Astrocyte of the cerebellum (primary cell): ENCODE data around the gene CERS3.

Experiments
- DNase-seq: peaks from one replicate; pipeline ENCODE4 v3.0.0-alpha.2; 2011; ENCODE audit warnings: low read depth
- H3K4me3 ChIP-seq: 2 replicates; pipeline ENCODE4 v1.5.1; 2011; ENCODE audit warnings: mild to moderate bottlenecking, low read depth, low read length, moderate library complexity
- in situ Hi-C: cut with HindIII; loops from 2 replicates; pipeline ENCODE4 v1.10.0; 2017; ENCODE audit warnings: low sequenced_read_pairs
- TF ChIP-seq, protein P1 (sequence below): IDR thresholded peaks from 2 replicates; pipeline ENCODE4 v1.5.1; 2012; ENCODE audit warnings: low read length, low read depth, moderate library complexity, mild to moderate bottlenecking; ENCODE audit errors: missing control alignments

CERS3 gene

DNA sequence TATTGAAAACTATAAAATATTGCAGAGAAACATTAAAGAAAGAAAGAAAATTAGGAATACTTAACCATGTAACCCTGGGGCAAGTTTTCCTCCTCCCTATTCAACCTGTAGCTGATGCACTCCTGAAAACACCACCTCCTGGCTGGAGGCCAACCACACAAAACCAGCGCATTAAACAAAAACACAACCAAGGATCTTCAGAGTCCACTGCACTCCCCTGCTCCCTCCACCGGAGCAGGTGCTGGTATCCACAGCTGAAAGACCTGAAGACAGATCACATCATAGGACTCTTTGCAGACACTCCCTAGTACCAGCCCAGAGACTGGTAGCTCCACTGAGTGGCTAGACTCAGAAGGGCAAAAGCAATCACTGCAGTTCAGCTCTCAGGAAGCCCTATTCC, 173.4 kb downstream of the CERS3 start:
- in situ Hi-C loops = no loop called here

DNA sequence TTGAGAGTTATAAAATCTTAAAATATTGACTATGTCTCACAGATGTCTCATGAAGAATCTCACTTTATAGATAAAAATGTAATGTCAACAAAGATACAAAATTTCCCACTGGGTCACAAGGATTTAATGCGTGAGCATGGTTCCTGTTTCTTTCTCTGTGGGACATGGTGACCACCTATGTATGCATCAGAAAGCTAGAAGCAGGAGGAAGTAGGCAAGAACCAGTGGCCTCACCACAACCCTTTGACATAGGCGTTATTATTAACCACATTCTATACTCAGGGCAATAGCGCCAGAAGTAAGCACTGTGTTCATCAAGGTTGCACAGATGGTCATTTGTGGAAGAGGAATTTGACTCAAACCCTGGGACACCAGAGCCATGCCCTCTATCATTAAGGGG, 175.3 kb downstream of the CERS3 start:
- DNase-seq = no peak
- no peak overlapping the region for H3K4me3 ChIP-seq
- in situ Hi-C loops = no loop called here
- TF ChIP-seq, protein P1, sequence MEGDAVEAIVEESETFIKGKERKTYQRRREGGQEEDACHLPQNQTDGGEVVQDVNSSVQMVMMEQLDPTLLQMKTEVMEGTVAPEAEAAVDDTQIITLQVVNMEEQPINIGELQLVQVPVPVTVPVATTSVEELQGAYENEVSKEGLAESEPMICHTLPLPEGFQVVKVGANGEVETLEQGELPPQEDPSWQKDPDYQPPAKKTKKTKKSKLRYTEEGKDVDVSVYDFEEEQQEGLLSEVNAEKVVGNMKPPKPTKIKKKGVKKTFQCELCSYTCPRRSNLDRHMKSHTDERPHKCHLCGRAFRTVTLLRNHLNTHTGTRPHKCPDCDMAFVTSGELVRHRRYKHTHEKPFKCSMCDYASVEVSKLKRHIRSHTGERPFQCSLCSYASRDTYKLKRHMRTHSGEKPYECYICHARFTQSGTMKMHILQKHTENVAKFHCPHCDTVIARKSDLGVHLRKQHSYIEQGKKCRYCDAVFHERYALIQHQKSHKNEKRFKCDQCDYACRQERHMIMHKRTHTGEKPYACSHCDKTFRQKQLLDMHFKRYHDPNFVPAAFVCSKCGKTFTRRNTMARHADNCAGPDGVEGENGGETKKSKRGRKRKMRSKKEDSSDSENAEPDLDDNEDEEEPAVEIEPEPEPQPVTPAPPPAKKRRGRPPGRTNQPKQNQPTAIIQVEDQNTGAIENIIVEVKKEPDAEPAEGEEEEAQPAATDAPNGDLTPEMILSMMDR = no peak

More for the DNA sequence above, 173.4 kb downstream of the CERS3 start:
- TF ChIP-seq, protein P1 = no peak
- no peak for DNase-seq
- H3K4me3 ChIP-seq = no peak overlapping the region

DNA sequence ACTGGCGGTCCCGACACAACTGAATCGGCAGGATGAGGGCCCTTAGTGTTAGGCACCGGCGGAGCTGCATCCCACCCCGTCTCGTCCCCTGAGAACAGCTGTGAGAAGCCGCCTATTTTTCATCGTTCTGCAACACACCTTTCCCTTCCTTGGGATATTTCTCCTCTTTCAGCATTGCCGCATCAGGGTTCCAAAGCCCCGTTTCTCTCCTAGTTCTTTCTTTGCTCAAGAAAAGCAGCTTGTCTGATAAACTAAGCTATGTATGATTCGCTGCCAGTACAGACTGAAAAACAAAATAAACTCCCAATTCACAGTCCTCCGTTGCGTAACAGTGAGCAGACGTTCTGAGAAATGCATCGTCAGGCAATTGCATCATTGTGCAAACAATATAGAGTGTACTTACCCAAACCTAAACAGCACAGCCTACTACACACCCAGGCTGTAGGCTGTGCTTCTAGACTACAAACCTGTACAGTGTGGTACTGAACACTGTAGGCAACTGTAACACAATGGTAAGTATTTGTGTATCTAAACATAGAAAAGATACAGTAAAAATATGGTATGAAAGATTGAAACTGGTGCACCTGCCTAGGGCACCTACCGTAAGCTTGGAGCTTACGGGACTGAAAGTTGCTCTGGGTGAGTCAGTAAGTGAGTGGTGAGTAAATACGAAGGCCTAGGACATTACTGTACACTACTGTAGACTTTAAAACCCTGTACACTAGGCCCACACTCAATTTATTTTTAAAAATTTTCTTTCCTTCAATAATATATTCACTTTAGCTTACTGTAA, 178.1 kb downstream of the CERS3 start:
- H3K4me3 ChIP-seq = peak overlapping the region; percentile 55
- in situ Hi-C loops = no loop called here
- TF ChIP-seq, protein P1 = no peak
- DNase-seq = no peak
